Measurements from ENCODE around the gene SETD6.
"Not testable (repeated sequence)": the region's sequence is repeated elsewhere in the genome, so short reads cannot be mapped to it uniquely, and the experiment has no call there.

The SETD6 gene

DNA sequence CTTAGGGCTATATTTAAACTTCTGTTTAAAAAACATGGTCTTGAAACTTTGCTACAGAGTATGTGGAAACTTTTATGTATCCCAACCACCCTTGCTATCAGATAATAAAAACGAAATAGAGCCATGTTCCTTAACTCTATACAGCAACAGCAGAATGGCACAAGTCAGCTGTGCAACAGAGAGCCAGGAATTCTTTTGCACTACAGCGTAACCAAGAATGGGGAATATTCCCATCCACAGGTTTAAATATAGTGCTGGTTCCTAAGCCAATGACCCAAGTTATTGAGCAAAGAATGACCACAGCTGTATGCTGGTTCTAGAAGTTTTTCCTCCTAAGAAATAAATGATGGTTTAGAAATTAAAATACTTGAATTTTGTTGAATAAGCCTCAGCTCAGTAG, 33.1 kb downstream of the SETD6 start:
- DNase-seq = no peak

DNA sequence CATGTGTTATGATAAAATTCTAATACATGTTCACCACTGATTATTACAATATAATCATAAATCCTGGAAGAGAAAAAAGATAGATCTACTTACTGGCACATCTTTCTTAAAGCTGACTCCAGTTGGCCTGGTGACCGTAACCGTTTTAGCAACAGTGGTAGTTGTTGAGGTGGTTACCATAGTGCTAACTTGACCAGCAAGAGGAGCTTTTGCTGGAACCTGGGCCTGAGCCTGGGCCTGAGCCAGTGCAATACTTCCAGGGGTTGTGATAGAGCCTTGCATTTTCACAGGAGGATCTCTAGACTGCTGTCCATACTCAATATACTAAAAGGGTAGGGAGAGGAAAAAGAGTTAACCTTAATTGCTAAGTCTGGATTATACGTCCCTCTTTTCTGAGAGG, 36.2 kb downstream of the SETD6 start:
- no peak for DNase-seq

DNA sequence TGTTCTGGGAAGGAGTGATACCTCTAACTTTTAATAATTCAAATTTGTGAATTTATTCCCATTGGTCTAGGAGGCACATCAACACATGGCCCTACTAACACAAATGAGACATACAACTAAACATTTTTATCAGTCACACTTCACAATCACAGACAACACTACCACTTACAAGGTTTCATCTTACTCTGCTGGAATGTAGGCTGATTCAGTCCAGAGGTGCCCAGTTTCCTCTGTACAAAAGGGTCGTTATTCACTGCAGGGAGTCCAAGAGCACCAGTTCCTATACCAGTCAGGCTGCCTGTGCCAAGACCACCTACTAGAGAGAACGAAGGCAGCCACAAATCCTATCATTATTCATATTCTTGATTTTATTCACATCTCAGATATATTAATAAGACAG, 41.4 kb downstream of the SETD6 start:
- no peak for DNase-seq

DNA sequence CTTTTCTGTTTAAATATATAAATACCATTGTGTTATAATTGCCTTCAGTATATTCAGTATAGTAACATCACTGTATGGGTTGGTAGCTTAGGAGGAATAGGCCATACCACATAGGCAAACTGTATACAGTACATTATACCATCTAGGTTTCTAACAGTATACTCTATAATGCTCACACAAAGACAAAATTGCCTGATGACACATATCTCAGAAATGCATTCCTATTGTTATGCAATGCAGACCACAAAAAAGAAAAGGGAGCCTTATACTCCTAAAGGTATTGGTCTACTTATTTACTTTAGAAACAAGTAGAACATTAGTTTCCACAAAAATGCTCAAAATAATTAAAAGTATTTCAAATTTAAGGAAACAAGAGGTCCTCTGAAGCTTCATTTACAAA, 47.9 kb downstream of the SETD6 start:
- no peak for DNase-seq

DNA sequence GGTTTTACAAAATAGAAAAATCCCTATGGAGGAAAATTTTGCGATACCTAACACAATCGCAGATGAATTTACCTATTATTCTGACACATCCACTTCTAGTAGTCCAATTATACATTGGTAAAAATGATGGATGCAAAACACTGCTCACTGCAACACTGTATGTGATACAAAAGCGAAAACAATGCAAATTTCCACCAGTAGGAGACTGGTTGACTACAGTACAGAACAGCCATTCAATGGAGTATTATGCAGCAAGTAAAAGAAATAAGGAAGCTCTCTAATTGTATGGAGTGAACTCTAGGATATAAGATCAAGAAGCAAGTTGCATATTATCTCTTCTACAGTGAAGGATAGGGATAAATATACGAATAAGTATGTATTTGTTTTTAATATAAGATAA, 48.5 kb downstream of the SETD6 start:
- DNase-seq = no peak

DNA sequence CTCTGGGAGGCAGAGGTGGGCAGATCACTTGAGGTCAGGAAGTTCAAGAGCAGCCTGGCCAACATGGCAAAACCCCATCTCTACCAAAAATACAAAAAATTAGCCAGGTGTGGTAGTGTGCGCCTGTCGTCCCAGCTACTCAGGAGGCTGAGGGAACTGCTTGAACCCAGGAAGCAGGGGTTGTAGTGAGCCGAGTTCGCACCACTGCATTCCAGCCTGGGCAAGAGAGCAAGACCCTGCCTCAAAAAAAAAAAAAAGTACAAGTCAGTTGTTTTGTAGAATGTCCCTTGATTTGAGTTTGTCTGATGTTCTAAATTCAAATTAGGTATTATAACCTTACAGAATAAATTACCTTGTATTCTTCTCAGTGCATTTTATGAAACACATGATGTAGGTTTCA, 50.4 kb downstream of the SETD6 start:
- DNase-seq = not testable (repeated sequence)
